Epithelial cell of proximal tubule (primary cell): ENCODE data around the gene CD52. TPM values are rescaled to one million over a fixed set of nuclear protein-coding genes. Genes with fewer than 3 reads are reported as not detected.
"Not testable (repeated sequence)": the region's sequence is repeated elsewhere in the genome, so short reads cannot be mapped to it uniquely, and the experiment has no call there.

Experiments used
- DNase-seq: peaks from one replicate; pipeline ENCODE4 v3.0.0-alpha.2; 2011; ENCODE audit warnings: low read depth
- H3K4me3 ChIP-seq: 2 replicates; pipeline ENCODE4 v1.5.1; 2011; ENCODE audit warnings: low read depth, mild to moderate bottlenecking, low read length
- total RNA-seq: library from RNA; depleted of rRNA; stranded (reverse); fragments of >200 nt; gene quantifications from 2 replicates; pipeline ENCODE4 v1.2.3, GENCODE V29; 2015
- TF ChIP-seq, protein P1 (sequence below): conservative IDR thresholded peaks from 2 replicates; pipeline ENCODE4 v1.5.1; 2012; ENCODE audit warnings: low read depth, mild to moderate bottlenecking, low read length

Gene CD52
- total RNA-seq, 1 donor from 2014 or later, result not detected

DNA sequence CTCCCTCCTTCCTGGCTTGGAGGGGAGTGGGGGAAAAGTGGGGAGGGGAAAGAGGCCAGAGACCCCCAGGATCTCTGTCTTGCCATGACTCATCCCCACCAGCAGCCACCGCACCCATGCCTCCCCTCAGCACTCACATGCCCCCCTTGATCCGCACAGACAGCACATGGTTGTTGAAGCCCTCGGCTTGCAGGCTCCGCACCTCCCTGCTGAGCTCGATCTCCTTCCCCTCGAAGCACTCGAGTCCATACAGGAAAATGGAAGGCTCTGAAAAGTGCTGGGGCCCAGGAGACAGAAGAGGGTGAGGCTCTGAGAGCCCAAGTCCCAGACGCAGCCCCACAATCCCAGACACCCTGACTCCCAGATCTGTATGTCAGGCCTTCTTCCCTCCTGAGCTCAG, 10.8 kb downstream of the CD52 start:
- H3K4me3 ChIP-seq, result no peak overlapping the region
- TF ChIP-seq, protein P1, sequence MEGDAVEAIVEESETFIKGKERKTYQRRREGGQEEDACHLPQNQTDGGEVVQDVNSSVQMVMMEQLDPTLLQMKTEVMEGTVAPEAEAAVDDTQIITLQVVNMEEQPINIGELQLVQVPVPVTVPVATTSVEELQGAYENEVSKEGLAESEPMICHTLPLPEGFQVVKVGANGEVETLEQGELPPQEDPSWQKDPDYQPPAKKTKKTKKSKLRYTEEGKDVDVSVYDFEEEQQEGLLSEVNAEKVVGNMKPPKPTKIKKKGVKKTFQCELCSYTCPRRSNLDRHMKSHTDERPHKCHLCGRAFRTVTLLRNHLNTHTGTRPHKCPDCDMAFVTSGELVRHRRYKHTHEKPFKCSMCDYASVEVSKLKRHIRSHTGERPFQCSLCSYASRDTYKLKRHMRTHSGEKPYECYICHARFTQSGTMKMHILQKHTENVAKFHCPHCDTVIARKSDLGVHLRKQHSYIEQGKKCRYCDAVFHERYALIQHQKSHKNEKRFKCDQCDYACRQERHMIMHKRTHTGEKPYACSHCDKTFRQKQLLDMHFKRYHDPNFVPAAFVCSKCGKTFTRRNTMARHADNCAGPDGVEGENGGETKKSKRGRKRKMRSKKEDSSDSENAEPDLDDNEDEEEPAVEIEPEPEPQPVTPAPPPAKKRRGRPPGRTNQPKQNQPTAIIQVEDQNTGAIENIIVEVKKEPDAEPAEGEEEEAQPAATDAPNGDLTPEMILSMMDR, result no peak
- DNase-seq, result no peak

DNA sequence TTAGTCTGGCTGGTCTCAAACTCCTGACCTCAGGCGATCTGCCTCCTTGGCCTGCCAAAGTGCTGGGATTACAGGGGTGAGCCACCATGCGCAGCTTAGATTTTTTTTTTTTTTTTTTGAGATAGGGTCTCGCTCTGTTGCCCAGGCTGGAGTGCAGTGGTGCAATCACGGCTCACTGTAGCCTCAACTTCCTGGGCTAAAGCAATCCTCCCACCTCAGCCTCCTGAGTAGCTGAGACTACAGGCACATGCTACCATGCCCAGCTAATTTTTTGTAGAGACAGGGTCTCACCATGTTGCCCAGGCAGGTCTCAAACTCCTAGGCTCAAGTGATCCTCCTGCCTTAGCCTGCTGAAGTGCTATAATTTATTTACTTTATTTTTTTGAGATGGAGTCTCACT, 11.6 kb downstream of the CD52 start:
- not testable (repeated sequence) for DNase-seq, H3K4me3 ChIP-seq

DNA sequence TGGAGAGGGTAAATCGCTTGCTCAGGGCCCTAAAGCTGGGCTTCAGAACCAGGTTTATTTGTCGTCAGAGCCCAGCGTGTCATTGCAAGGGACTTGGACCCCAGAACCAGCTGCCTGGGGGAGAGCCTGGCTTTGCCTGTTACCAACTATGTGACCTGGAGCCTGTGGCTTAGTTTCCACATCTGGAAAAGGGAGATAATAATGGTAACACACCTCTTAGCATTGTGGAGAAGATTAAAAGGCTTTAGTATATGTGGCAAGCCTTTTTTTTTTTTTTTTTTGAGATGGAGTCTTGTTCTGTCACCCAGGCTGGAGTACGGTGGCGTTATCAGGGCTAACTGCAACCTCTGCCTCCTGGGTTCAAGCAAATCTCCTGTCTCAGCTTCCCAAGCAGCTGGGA, 12.5 kb downstream of the CD52 start:
- TF ChIP-seq, protein P1, result no peak
- no peak overlapping the region for H3K4me3 ChIP-seq
- DNase-seq, result no peak

DNA sequence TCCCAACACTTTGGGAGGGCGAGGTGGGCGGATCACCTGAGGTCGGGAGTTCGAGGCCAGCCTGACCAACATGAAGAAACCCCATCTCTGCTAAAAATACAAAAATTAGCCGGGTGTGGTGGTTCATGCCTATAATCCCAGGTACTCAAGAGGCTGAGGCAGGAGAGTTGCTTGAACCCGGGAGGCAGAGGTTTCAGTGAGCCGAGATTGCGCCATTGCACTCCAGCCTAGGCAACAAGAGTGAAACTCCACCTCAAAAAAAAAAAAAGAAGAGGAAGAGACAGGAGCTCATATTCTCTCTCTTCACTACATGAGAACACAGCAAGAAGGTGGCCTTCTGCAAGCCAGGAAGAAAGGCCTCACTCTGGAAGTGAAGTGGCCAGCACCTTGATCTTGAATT, 15.6 kb downstream of the CD52 start:
- DNase-seq, H3K4me3 ChIP-seq: not testable (repeated sequence)

DNA sequence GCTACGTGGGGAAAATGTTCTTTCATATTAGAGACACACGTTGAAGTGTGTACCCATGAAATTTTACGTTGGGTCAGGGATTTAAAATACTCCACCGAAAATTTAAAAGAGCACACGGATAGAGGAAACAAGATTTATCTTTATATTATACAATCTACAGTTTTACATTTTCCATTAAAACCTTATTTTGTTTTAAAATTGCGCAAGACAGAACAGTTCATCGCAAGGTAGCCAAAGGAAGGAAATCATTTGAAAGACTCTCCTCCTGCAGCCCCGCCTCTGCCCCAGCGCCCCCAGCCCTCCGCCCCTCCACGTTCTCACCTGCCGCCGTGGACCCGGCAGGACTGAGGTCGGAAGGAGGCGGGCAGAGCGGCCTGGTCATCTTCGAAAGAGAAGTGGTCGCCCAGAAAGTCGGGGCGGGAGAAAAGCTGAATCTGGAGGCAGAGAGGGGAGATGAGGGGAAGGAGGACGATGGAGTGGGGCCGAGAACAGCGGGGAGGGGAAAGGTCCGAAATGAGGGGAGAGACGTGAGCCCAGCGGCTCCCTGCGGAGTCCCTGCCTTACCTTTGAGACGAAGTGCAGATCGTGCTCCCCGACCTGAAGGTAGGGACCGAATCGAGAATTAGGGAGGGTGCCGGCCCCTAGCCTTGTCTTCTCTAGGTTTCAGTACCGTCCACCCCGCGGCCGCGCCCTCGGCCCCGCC, 18.2 kb downstream of the CD52 start:
- no peak for DNase-seq
- H3K4me3 ChIP-seq, result peak overlapping the region; percentile 65
- TF ChIP-seq, protein P1, result no peak

DNA sequence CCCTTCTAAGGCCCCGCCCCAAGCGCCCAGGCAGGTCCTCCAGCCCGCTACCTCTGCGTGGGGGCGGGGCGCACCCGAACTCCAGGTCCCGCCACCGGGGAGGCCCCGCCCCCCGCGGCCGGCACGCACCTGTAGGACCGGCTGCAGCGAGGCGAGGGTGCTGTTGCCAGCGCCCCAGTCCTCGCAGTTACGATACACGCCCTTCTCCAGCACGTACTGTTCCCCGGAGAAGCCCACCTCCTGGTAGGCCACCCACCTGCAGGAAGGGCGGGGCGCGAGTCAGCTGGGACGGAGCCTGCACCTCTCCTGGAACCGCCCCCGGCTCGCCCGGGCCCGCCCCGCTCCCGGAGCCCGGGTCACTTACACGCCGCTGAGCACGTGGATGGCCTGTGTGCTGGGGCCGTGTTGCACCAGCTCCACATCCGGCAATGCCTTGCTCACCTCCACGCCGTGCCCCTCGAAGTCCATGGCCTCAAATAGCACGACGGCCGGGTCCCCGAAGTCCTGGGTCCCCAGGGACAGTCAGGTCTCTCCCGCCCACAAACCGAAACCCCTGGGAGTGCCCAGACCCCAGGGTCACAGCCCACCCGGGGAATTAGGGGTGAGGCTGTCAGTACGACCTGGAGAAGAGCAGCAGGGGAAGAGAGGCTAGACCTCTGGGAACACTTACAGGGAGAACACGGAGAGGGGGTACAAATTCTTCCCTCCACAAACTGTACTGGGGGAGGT, 18.9 kb downstream of the CD52 start:
- DNase-seq, result no peak
- TF ChIP-seq, protein P1, result no peak
- peak overlapping the region; percentile 65 for H3K4me3 ChIP-seq

DNA sequence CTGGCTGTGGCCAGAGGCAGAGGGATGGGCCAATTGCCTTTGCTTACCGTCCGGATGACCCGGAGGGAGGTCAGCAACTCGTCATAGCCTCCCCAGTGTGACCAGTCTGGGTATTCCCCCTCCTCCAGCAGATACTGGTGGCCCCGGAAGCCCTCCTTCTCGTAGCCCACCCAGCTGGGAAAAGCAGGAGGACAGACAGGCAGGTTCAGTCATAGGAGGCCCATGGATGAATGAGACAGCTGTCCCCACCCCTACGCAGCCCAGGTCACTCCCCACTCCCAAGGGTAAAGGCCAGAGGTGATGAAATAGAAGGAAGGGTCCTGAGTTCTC, 19.4 kb downstream of the CD52 start:
- TF ChIP-seq, protein P1, result no peak
- no peak overlapping the region for H3K4me3 ChIP-seq
- DNase-seq, result no peak

DNA sequence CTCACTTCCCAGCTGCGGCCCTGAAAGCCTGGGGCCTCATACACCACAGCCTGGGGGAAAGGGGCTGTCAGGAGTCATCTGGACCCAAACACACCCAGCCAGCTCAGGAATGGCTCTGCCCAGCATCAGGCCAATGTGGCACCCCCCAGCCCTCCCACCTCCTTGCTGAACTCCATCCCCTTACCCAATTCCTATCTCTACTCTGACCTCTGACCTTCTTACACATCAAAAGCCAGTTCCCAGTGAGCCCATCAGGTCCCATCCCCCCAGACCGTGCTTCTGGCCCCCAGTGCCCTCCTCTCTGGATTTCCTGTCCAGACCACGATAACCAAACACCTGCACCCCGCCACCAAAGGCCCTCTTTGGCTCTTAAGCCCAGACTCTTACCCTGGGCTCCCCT, 19.9 kb downstream of the CD52 start:
- DNase-seq, result no peak
- no peak overlapping the region for H3K4me3 ChIP-seq
- TF ChIP-seq, protein P1, result no peak
